ENCODE results near the gene PHRF1. TPM values are rescaled to one million over a fixed set of nuclear protein-coding genes. Genes with fewer than 3 reads are reported as not detected.
A peak's percentile ranks its signal among the peaks of the same experiment; 100 is the strongest.
"Not testable (repeated sequence)": the region's sequence is repeated elsewhere in the genome, so short reads cannot be mapped to it uniquely, and the experiment has no call there.

Gene PHRF1
- total and polyA plus RNA-seq, 4 donors: 14.7 to 28.4 (median 23.4) TPM

- H3K27me3 ChIP-seq (ENCODE audit: control insufficient read depth, insufficient read depth, low read length): peaks cover 52% of the 10 kb centered on the region
- 33% methylated on average over 22 of the region's 28 CpGs for WGBS (ENCODE audit: insufficient coverage)
Measured at GRCh38 chr11:638631-639331, 62.5 kb downstream of the PHRF1 start.

GRCh38 chr11:639332-639955 lies 63.2 kb downstream of the PHRF1 start:
- DNase-seq (ENCODE audit: low read depth in 4 of 6, low spot score in 6 of 6): peak in 2 of 6 donors; percentile 33 to 47
- H3K4me1 ChIP-seq (ENCODE audit: control insufficient read depth, insufficient read depth, low read length): peaks cover 38% of the 10 kb centered on the region
- no peak overlapping the region for H3K4me3 ChIP-seq (ENCODE audit: low read depth, low read length)
- no peaks in the 10 kb centered on the region for H3K9me3 ChIP-seq (ENCODE audit: control insufficient read depth, insufficient read depth, low read length)
- H3K27me3 ChIP-seq (ENCODE audit: control insufficient read depth, insufficient read depth, low read length): peaks cover 52% of the 10 kb centered on the region
- no peak overlapping the region for H3K27ac ChIP-seq (ENCODE audit: low read depth, low read length)
- H3K36me3 ChIP-seq (ENCODE audit: control insufficient read depth, insufficient read depth, low read length): peaks cover 51% of the 10 kb centered on the region
- WGBS (ENCODE audit: insufficient coverage): 3% methylated on average over 77 of the region's 80 CpGs

More at GRCh38 chr11:638631-639331, 62.5 kb downstream of the PHRF1 start:
- Histone ChIP-seq H3K27ac (ENCODE audit: low read depth, low read length) (no peak overlapping the region), H3K9me3 (ENCODE audit: control insufficient read depth, insufficient read depth, low read length) (no peaks in the 10 kb centered on the region), H3K4me3 (ENCODE audit: low read depth, low read length) (no peak overlapping the region), H3K36me3 (ENCODE audit: control insufficient read depth, insufficient read depth, low read length) (peaks cover 44% of the 10 kb centered on the region), H3K4me1 (ENCODE audit: control insufficient read depth, insufficient read depth, low read length) (peaks cover 38% of the 10 kb centered on the region)
- DNase-seq (ENCODE audit: low read depth in 4 of 6, low spot score in 6 of 6): peak in 1 of 6 donors; percentile 43

- Histone ChIP-seq H3K4me3 (ENCODE audit: low read depth, low read length) (no peak overlapping the region), H3K4me1 (ENCODE audit: control insufficient read depth, insufficient read depth, low read length) (peaks cover 38% of the 10 kb centered on the region), H3K27ac (ENCODE audit: low read depth, low read length) (no peak overlapping the region), H3K36me3 (ENCODE audit: control insufficient read depth, insufficient read depth, low read length) (peaks cover 55% of the 10 kb centered on the region), H3K9me3 (ENCODE audit: control insufficient read depth, insufficient read depth, low read length) (no peaks in the 10 kb centered on the region), H3K27me3 (ENCODE audit: control insufficient read depth, insufficient read depth, low read length) (peaks cover 48% of the 10 kb centered on the region)
- 11% methylated on average over 46 of the region's 69 CpGs for WGBS (ENCODE audit: insufficient coverage)
- DNase-seq (ENCODE audit: low read depth in 4 of 6, low spot score in 6 of 6): peak in 1 of 6 donors; percentile 2
Measured at GRCh38 chr11:640021-640706, 63.9 kb downstream of the PHRF1 start.

- Histone ChIP-seq H3K36me3 (ENCODE audit: control insufficient read depth, insufficient read depth, low read length) (peaks cover 69% of the 10 kb centered on the region), H3K4me3 (ENCODE audit: low read depth, low read length) (no peak overlapping the region), H3K4me1 (ENCODE audit: control insufficient read depth, insufficient read depth, low read length) (peaks cover 31% of the 10 kb centered on the region), H3K27me3 (ENCODE audit: control insufficient read depth, insufficient read depth, low read length) (peaks cover 36% of the 10 kb centered on the region), H3K9me3 (ENCODE audit: control insufficient read depth, insufficient read depth, low read length) (no peaks in the 10 kb centered on the region), H3K27ac (ENCODE audit: low read depth, low read length) (no peak overlapping the region)
- 87% methylated on average over 13 of the region's 19 CpGs for WGBS (ENCODE audit: insufficient coverage)
- DNase-seq (ENCODE audit: low read depth in 4 of 6, low spot score in 6 of 6): no peak
Measured at GRCh38 chr11:641806-642370, 65.6 kb downstream of the PHRF1 start.

GRCh38 chr11:643366-643765 lies 67.1 kb downstream of the PHRF1 start:
- 95% methylated on average over 9 of the region's 9 CpGs for WGBS (ENCODE audit: insufficient coverage)
- no peak for DNase-seq (ENCODE audit: low read depth in 4 of 6, low spot score in 6 of 6)
- Histone ChIP-seq H3K27ac (ENCODE audit: low read depth, low read length) (no peak overlapping the region), H3K36me3 (ENCODE audit: control insufficient read depth, insufficient read depth, low read length) (peaks cover 76% of the 10 kb centered on the region), H3K4me3 (ENCODE audit: low read depth, low read length) (no peak overlapping the region), H3K9me3 (ENCODE audit: control insufficient read depth, insufficient read depth, low read length) (no peaks in the 10 kb centered on the region), H3K27me3 (ENCODE audit: control insufficient read depth, insufficient read depth, low read length) (peaks cover 24% of the 10 kb centered on the region), H3K4me1 (ENCODE audit: control insufficient read depth, insufficient read depth, low read length) (peaks cover 21% of the 10 kb centered on the region)

- Histone ChIP-seq H3K27ac (ENCODE audit: low read depth, low read length) (no peak overlapping the region), H3K4me1 (ENCODE audit: control insufficient read depth, insufficient read depth, low read length) (peaks cover 14% of the 10 kb centered on the region), H3K4me3 (ENCODE audit: low read depth, low read length) (no peak overlapping the region), H3K9me3 (ENCODE audit: control insufficient read depth, insufficient read depth, low read length) (no peaks in the 10 kb centered on the region), H3K27me3 (ENCODE audit: control insufficient read depth, insufficient read depth, low read length) (peaks cover 17% of the 10 kb centered on the region), H3K36me3 (ENCODE audit: control insufficient read depth, insufficient read depth, low read length) (peaks cover 80% of the 10 kb centered on the region)
- no peak for DNase-seq (ENCODE audit: low read depth in 4 of 6, low spot score in 6 of 6)
- WGBS (ENCODE audit: insufficient coverage): 92% methylated on average over 42 of the region's 50 CpGs
Measured at GRCh38 chr11:643849-644738, 67.8 kb downstream of the PHRF1 start.

- no peak for DNase-seq (ENCODE audit: low read depth in 4 of 6, low spot score in 6 of 6)
- Histone ChIP-seq H3K36me3 (ENCODE audit: control insufficient read depth, insufficient read depth, low read length) (peaks cover 84% of the 10 kb centered on the region), H3K27ac (ENCODE audit: low read depth, low read length) (no peak overlapping the region), H3K4me3 (ENCODE audit: low read depth, low read length) (no peak overlapping the region), H3K27me3 (ENCODE audit: control insufficient read depth, insufficient read depth, low read length) (peaks cover 9% of the 10 kb centered on the region), H3K9me3 (ENCODE audit: control insufficient read depth, insufficient read depth, low read length) (no peaks in the 10 kb centered on the region), H3K4me1 (ENCODE audit: control insufficient read depth, insufficient read depth, low read length) (peaks cover 8% of the 10 kb centered on the region)
- WGBS (ENCODE audit: insufficient coverage): 86% methylated on average over 15 of the region's 16 CpGs
Measured at GRCh38 chr11:645536-645935, 69.3 kb downstream of the PHRF1 start.

GRCh38 chr11:646214-646613 lies 69.9 kb downstream of the PHRF1 start:
- peaks cover 2% of the 10 kb centered on the region for H3K27me3 ChIP-seq (ENCODE audit: control insufficient read depth, insufficient read depth, low read length)
- no peak for DNase-seq (ENCODE audit: low read depth in 4 of 6, low spot score in 6 of 6)
- WGBS (ENCODE audit: insufficient coverage): 87% methylated on average over 9 of the region's 14 CpGs
- no peak overlapping the region for H3K27ac ChIP-seq (ENCODE audit: low read depth, low read length)
- no peak overlapping the region for H3K4me3 ChIP-seq (ENCODE audit: low read depth, low read length)
- no peaks in the 10 kb centered on the region for H3K9me3 ChIP-seq (ENCODE audit: control insufficient read depth, insufficient read depth, low read length)
- H3K36me3 ChIP-seq (ENCODE audit: control insufficient read depth, insufficient read depth, low read length): peaks cover 84% of the 10 kb centered on the region
- H3K4me1 ChIP-seq (ENCODE audit: control insufficient read depth, insufficient read depth, low read length): peaks cover under 1% of the 10 kb centered on the region

- not testable (repeated sequence) for H3K4me3 ChIP-seq (ENCODE audit: low read depth, low read length); H3K27me3 ChIP-seq (ENCODE audit: control insufficient read depth, insufficient read depth, low read length); H3K9me3 ChIP-seq (ENCODE audit: control insufficient read depth, insufficient read depth, low read length); H3K27ac ChIP-seq (ENCODE audit: low read depth, low read length); H3K4me1 ChIP-seq (ENCODE audit: control insufficient read depth, insufficient read depth, low read length); DNase-seq (ENCODE audit: low read depth in 4 of 6, low spot score in 6 of 6)
- 89% methylated on average over 7 of the region's 14 CpGs for WGBS (ENCODE audit: insufficient coverage)
- peaks cover 79% of the 10 kb centered on the region for H3K36me3 ChIP-seq (ENCODE audit: control insufficient read depth, insufficient read depth, low read length)
Measured at GRCh38 chr11:647672-648158, 71.4 kb downstream of the PHRF1 start.

Data from spinal cord (tissue), 10 donors.